Measurements from ENCODE around the gene SORCS1. TPM values are rescaled to one million over a fixed set of nuclear protein-coding genes. Genes with fewer than 3 reads are reported as not detected.
A peak's percentile ranks its signal among the peaks of the same experiment; 100 is the strongest.

The SORCS1 gene
- polyA plus RNA-seq, 1 of the 3 experiments (the other 2 are of a cell fraction) = 0.66 TPM

DNA sequence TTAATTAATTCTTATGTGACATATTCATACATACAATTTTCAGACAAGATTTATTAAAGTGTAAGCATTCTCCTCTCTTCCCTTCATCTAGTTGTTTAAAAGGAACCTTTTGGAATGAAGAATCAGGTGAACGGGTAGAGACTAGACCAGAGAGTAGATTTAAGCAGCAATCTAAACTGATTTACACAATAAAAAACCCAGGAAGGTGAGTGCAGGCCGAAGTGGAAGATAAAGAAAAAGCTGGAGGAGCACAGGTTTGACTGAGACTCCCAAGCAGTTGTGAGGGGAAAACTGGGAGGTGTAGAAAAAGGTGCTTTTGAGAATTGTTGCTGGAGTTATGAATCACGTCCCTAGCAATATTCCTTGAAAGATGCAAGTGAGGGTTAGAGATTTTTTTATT, 601.1 kb downstream of the SORCS1 start:
- H3K27ac ChIP-seq (ENCODE audit: low read depth in 2 of 2, low read length in 1 of 2) = no peak overlapping the region
- no peaks in the 10 kb centered on the region for H3K9me2 ChIP-seq
- peaks cover 4 to 11% of the 10 kb centered on the region in 2 experiments; a peak in 3 of 4 replicates for H3K4me1 ChIP-seq (ENCODE audit: control insufficient read depth in 1 of 2, insufficient read depth in 2 of 2, low read depth in 1 of 2, low read length in 1 of 2)
- 24% methylated on average over 3 of the region's 3 CpGs for WGBS (ENCODE audit: low lambda C conversion rate)
- H3K4me2 ChIP-seq = no peak overlapping the region
- H3F3A ChIP-seq (replicated peaks; ENCODE audit: insufficient read depth) = no peaks in the 10 kb centered on the region
- CTCF ChIA-PET = no interaction called here
- TF ChIP-seq SIN3A (IDR thresholded peaks at IDR 0.05; ENCODE audit: borderline replicate concordance, low read depth, low read length) = no peak
- POLR2A ChIA-PET = no interaction called here
- no peak for DNase-seq
- no peaks in the 10 kb centered on the region for H3K79me2 ChIP-seq (ENCODE audit: insufficient read depth)
- H3K36me3 ChIP-seq (replicated peaks in 1 of 2; ENCODE audit: control insufficient read depth in 1 of 2, insufficient read depth in 2 of 2, low read length in 1 of 2) = no peaks in the 10 kb centered on the region
- H4K20me1 ChIP-seq (ENCODE audit: insufficient read depth) = no peaks in the 10 kb centered on the region
- no peak overlapping the region for H3K4me3 ChIP-seq (ENCODE audit: low read depth in 2 of 2, low read length in 1 of 2)
- no peaks in the 10 kb centered on the region for H3K27me3 ChIP-seq (ENCODE audit: insufficient read depth)
- no peak overlapping the region for H3K9ac ChIP-seq
- H3K9me3 ChIP-seq = no peaks in the 10 kb centered on the region
- no peak overlapping the region for H2AFZ ChIP-seq (ENCODE audit: low read depth)

DNA sequence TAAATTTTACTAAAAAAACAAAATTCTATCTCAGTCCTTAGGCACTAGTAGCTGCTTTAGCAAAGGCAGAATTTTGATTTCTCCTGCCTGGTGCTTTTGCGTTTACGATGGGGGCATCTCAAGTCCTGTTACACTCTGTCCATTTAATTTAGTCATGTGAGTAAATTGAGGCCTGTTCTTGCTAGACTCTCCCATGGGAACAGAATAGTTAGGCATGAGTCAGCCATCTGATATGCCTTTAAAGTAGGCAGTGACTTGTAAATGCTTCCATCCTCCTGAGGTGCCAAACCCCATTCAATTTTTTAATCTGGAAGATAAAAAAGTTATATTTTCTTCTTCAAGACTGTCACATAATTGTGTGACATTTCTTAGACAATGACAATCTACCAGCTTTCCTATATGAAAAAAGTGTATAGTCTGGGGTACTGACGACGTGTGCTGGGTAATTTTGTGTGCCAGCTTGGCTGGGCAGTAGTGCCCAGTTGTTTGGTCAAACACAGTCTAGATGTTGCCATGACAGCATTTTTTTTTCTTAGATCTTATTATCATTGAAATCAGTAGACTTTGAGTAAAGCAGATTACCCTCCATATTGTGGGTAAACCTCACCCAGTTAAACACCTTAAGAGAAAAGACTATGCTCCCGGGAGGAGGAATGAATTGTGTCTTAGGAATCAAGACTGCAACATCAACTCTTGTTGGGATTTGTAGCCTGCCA, 603.4 kb downstream of the SORCS1 start:
- no peak overlapping the region for H3K4me2 ChIP-seq
- H3K4me3 ChIP-seq (ENCODE audit: low read depth in 2 of 2, low read length in 1 of 2) = no peak overlapping the region
- no peaks in the 10 kb centered on the region for H3K9me2 ChIP-seq
- peak overlapping the region in 1 of 2 experiments; percentile 45; a peak in 2 of 4 replicates for H3K27ac ChIP-seq (ENCODE audit: low read depth in 2 of 2, low read length in 1 of 2)
- no peak for DNase-seq
- H3K9ac ChIP-seq = no peak overlapping the region
- no peaks in the 10 kb centered on the region for H3F3A ChIP-seq (replicated peaks; ENCODE audit: insufficient read depth)
- POLR2A ChIA-PET = no interaction called here
- H3K9me3 ChIP-seq = no peaks in the 10 kb centered on the region
- WGBS (ENCODE audit: low lambda C conversion rate) = 45% methylated on average over 5 of the region's 5 CpGs
- no peaks in the 10 kb centered on the region for H4K20me1 ChIP-seq (ENCODE audit: insufficient read depth)
- no peaks in the 10 kb centered on the region for H3K36me3 ChIP-seq (replicated peaks in 1 of 2; ENCODE audit: control insufficient read depth in 1 of 2, insufficient read depth in 2 of 2, low read length in 1 of 2)
- TF ChIP-seq RCOR1 (IDR thresholded peaks at IDR 0.05; ENCODE audit: low read length) = no peak
- no peak for TF ChIP-seq RXRA (IDR thresholded peaks at IDR 0.05; ENCODE audit: borderline replicate concordance, low read depth)
- no peak for TF ChIP-seq GABPA (IDR thresholded peaks at IDR 0.05; ENCODE audit: low read depth)
- TF ChIP-seq, protein P1, sequence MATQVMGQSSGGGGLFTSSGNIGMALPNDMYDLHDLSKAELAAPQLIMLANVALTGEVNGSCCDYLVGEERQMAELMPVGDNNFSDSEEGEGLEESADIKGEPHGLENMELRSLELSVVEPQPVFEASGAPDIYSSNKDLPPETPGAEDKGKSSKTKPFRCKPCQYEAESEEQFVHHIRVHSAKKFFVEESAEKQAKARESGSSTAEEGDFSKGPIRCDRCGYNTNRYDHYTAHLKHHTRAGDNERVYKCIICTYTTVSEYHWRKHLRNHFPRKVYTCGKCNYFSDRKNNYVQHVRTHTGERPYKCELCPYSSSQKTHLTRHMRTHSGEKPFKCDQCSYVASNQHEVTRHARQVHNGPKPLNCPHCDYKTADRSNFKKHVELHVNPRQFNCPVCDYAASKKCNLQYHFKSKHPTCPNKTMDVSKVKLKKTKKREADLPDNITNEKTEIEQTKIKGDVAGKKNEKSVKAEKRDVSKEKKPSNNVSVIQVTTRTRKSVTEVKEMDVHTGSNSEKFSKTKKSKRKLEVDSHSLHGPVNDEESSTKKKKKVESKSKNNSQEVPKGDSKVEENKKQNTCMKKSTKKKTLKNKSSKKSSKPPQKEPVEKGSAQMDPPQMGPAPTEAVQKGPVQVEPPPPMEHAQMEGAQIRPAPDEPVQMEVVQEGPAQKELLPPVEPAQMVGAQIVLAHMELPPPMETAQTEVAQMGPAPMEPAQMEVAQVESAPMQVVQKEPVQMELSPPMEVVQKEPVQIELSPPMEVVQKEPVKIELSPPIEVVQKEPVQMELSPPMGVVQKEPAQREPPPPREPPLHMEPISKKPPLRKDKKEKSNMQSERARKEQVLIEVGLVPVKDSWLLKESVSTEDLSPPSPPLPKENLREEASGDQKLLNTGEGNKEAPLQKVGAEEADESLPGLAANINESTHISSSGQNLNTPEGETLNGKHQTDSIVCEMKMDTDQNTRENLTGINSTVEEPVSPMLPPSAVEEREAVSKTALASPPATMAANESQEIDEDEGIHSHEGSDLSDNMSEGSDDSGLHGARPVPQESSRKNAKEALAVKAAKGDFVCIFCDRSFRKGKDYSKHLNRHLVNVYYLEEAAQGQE (IDR thresholded peaks at IDR 0.05; ENCODE audit: low read depth, low read length) = no peak
- TF ChIP-seq, protein P2, sequence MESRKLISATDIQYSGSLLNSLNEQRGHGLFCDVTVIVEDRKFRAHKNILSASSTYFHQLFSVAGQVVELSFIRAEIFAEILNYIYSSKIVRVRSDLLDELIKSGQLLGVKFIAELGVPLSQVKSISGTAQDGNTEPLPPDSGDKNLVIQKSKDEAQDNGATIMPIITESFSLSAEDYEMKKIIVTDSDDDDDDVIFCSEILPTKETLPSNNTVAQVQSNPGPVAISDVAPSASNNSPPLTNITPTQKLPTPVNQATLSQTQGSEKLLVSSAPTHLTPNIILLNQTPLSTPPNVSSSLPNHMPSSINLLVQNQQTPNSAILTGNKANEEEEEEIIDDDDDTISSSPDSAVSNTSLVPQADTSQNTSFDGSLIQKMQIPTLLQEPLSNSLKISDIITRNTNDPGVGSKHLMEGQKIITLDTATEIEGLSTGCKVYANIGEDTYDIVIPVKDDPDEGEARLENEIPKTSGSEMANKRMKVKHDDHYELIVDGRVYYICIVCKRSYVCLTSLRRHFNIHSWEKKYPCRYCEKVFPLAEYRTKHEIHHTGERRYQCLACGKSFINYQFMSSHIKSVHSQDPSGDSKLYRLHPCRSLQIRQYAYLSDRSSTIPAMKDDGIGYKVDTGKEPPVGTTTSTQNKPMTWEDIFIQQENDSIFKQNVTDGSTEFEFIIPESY (IDR thresholded peaks at IDR 0.05; ENCODE audit: borderline replicate concordance, low read depth) = no peak
- no peak for TF ChIP-seq GATA2 (CRISPR knock-in tag; IDR thresholded peaks at IDR 0.05)
- no peaks in the 10 kb centered on the region for H3K79me2 ChIP-seq (ENCODE audit: insufficient read depth)
- CTCF ChIA-PET = no interaction called here
- H2AFZ ChIP-seq (ENCODE audit: low read depth) = no peak overlapping the region
- H3K27me3 ChIP-seq (ENCODE audit: insufficient read depth) = no peaks in the 10 kb centered on the region
- peaks cover 0 to 16% of the 10 kb centered on the region in 2 experiments; a peak in 2 of 4 replicates for H3K4me1 ChIP-seq (ENCODE audit: control insufficient read depth in 1 of 2, insufficient read depth in 2 of 2, low read depth in 1 of 2, low read length in 1 of 2)
